Stimulated activated CD4-positive, alpha-beta T cell treated with anti-CD3 and anti-CD28 coated beads, Interleukin-4, amount 100 ng/mL, for 24 hours (primary cell): ENCODE results near the gene PLD6.

ENCODE experiments used
- DNase-seq: peaks from one replicate; pipeline ENCODE4 v3.0.0-alpha.2; 2020

The PLD6 gene

DNA sequence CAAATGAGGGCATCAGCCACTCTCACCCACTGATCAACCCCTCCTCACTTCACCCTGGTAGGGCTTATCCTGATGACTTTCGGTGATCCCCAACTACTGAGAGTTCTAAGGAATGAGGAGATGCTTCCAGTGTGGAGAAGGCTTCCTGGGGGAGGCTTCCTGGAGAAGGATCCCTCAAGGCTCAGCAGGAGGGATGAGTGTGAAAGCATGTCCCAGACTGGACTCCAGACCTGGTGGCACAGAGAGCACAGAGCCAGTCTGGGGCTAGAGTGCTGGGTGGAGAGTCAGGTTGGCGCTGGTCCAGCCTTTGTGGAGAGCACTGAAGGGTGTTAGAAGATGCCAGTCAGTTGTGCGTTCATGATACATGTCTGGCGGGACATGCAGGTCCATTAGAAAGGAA is 53.7 kb downstream of the PLD6 start:
- DNase-seq: no peak

DNA sequence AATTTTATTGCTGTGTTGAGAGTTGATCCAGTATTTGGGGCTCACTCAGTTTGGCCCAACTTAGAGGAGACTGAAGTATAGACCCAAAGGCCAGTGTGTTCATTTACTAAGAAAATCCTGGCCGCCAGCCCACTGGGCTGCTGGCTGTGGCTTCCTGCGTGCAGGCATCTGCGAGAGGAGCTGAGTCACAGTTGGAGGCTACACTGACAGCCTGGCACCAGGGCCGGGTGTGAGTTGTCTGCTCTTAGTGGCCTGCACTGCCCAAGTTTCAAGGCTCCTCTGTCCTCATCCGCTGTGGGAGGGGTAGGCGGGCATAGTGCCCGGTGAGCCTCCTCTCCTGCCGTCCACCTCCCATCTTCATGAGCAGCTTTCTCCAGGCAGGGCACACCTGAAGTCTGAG is 54.2 kb downstream of the PLD6 start:
- DNase-seq: peak; percentile 24

DNA sequence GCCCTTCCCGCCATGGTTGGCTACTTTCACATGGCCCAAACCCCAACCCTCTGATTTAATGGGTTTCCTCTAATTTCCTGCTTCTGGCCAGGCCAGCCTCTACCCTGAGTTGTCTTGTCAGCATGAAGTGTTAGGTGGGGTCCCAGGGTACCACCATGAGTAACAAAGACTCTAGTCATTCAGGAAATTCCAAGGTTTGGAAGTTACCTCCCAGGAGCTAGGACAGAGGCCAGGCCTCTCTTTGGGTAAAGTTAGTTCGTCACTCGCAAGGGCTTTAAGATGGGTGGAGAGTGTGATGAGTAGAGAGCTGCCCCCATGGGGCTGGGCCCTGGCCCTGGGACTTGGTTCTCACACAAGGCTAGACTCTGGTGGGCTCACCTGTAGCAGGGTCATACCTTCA is 54.6 kb downstream of the PLD6 start:
- no peak for DNase-seq

DNA sequence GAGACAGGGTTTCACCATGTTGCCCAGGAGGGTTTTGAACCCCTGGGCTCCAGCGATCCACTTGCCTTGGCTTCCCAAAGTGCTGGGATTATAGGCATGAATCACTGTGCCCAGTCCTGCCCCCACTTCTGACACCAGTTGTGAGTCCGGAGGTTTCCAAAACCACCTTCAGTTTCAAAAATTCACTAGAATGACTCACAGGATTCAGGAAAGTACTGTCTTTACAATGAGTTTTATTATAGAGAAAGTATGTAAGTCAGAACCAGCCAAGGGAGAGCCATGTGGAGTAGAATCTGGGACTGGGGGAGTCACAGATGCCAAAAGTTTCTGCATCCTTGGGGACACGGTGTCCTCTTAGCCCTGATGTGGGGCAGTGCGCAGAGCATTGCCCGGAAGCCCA is 55.1 kb downstream of the PLD6 start:
- peak; percentile 30 for DNase-seq
